Mesendoderm (in vitro differentiated cells): ENCODE measurements around the gene PMIS2.

ENCODE experiments used
- DNase-seq: peaks from one replicate; pipeline ENCODE4 v3.0.0; 2013
- H2AK5ac ChIP-seq: 2 replicates; pipeline ENCODE4 v1.6.1; 2013; ENCODE audit warnings: low read length, inconsistent platforms
- H2BK120ac ChIP-seq: 2 replicates; pipeline ENCODE4 v1.6.1; 2013; ENCODE audit warnings: low read depth, mild to moderate bottlenecking, low read length, moderate library complexity, mixed read lengths
- H2BK15ac ChIP-seq: replicated peaks from 2 replicates; pipeline ENCODE4 v1.6.1; 2013; ENCODE audit warnings: low read depth, mild to moderate bottlenecking, moderate library complexity
- H2BK5ac ChIP-seq: 2 replicates; pipeline ENCODE4 v1.6.1; 2013; ENCODE audit warnings: low read length, inconsistent platforms
- H3K18ac ChIP-seq: 2 replicates; pipeline ENCODE4 v1.6.1; 2013; ENCODE audit warnings: mild to moderate bottlenecking, low read length, mixed read lengths
- H3K23ac ChIP-seq: one replicate; pipeline ENCODE4 v1.6.1; 2013; ENCODE audit warnings: low read length
- H3K27ac ChIP-seq: 2 replicates; pipeline ENCODE4 v1.5.1; 2013; ENCODE audit warnings: low read depth, mild to moderate bottlenecking, inconsistent platforms, low read length, moderate library complexity
- H3K27me3 ChIP-seq: 2 replicates; pipeline ENCODE4 v1.6.1; 2013; ENCODE audit warnings: low read length, control low read depth, mild to moderate bottlenecking, inconsistent platforms; ENCODE audit not compliant: insufficient read depth, poor library complexity
- H3K36me3 ChIP-seq: 2 replicates; pipeline ENCODE4 v1.6.1; 2013; ENCODE audit warnings: low read length, inconsistent platforms; ENCODE audit not compliant: control insufficient read depth, insufficient read depth
- H3K4ac ChIP-seq: one replicate; pipeline ENCODE4 v1.6.1; 2013; ENCODE audit warnings: low read depth, mild to moderate bottlenecking, low read length, moderate library complexity
- H3K4me1 ChIP-seq: 2 replicates; pipeline ENCODE4 v1.6.1; 2013; ENCODE audit warnings: low read depth, low read length, inconsistent platforms; ENCODE audit not compliant: control insufficient read depth
- H3K4me2 ChIP-seq: 2 replicates; pipeline ENCODE4 v1.6.1; 2013; ENCODE audit warnings: low read length
- H3K4me3 ChIP-seq: 2 replicates; pipeline ENCODE4 v1.5.1; 2013; ENCODE audit warnings: mild to moderate bottlenecking, low read length
- H3K56ac ChIP-seq: one replicate; pipeline ENCODE4 v1.6.1; 2013; ENCODE audit warnings: low read length
- H3K79me1 ChIP-seq: 2 replicates; pipeline ENCODE4 v1.6.1; 2013; ENCODE audit warnings: low read length, inconsistent platforms
- H3K79me2 ChIP-seq: 2 replicates; pipeline ENCODE4 v1.6.1; 2013; ENCODE audit warnings: mild to moderate bottlenecking, low read length; ENCODE audit not compliant: control insufficient read depth, insufficient read depth
- H3K9ac ChIP-seq: 2 replicates; pipeline ENCODE4 v1.6.1; 2013; ENCODE audit warnings: low read length, inconsistent platforms
- H4K5ac ChIP-seq: one replicate; pipeline ENCODE4 v1.6.1; 2013; ENCODE audit warnings: low read length
- H4K8ac ChIP-seq: one replicate; pipeline ENCODE4 v1.6.1; 2013; ENCODE audit warnings: low read depth, mild to moderate bottlenecking, control low read depth, low read length, moderate library complexity
- WGBS: extraction: QIAGEN DNeasy Blood & Tissue Kit; methylation state at CpG from one replicate; pipeline ENCODE4 v1.1.7; 2013; ENCODE audit warnings: low lambda C conversion rate, missing lambda C conversion rate; ENCODE audit not compliant: insufficient coverage; ENCODE audit errors: extremely low coverage; 5-methylcytosine and 5-hydroxymethylcytosine counted together

The PMIS2 gene

GRCh38 chr19:35562336-35562735 lies 23.6 kb upstream of the PMIS2 start:
- no peaks in the 10 kb centered on the region for H3K27me3 ChIP-seq
- DNase-seq: no peak
- H3K4me2 ChIP-seq: no peak overlapping the region
- no peak overlapping the region for H2BK5ac ChIP-seq
- H3K4me1 ChIP-seq: no peaks in the 10 kb centered on the region
- no peak overlapping the region for H3K23ac ChIP-seq
- H3K4me3 ChIP-seq: no peak overlapping the region
- no peak overlapping the region for H2BK15ac ChIP-seq
- no peak overlapping the region for H3K9ac ChIP-seq
- H3K79me2 ChIP-seq: no peaks in the 10 kb centered on the region
- no peak overlapping the region for H2AK5ac ChIP-seq
- H3K56ac ChIP-seq: no peak overlapping the region
- no peak overlapping the region for H4K5ac ChIP-seq
- H3K4ac ChIP-seq: no peak overlapping the region
- H3K18ac ChIP-seq: no peak overlapping the region
- H3K79me1 ChIP-seq: no peaks in the 10 kb centered on the region
- no peak overlapping the region for H4K8ac ChIP-seq
- H3K36me3 ChIP-seq: no peaks in the 10 kb centered on the region
- WGBS: no CpG with 5 or more reads among the region's 17 CpGs
- no peak overlapping the region for H3K27ac ChIP-seq
- H2BK120ac ChIP-seq: no peak overlapping the region

- no peak overlapping the region for H4K5ac ChIP-seq
- no peak overlapping the region for H3K4ac ChIP-seq
- H2AK5ac ChIP-seq: no peak overlapping the region
- no CpG with 5 or more reads among the region's 2 CpGs for WGBS
- no peak overlapping the region for H3K18ac ChIP-seq
- H3K56ac ChIP-seq: no peak overlapping the region
- no peak overlapping the region for H3K27ac ChIP-seq
- no peaks in the 10 kb centered on the region for H3K36me3 ChIP-seq
- H3K4me2 ChIP-seq: no peak overlapping the region
- H3K79me1 ChIP-seq: no peaks in the 10 kb centered on the region
- no peaks in the 10 kb centered on the region for H3K27me3 ChIP-seq
- H2BK120ac ChIP-seq: no peak overlapping the region
- H3K79me2 ChIP-seq: no peaks in the 10 kb centered on the region
- no peak overlapping the region for H2BK5ac ChIP-seq
- no peak overlapping the region for H2BK15ac ChIP-seq
- H3K23ac ChIP-seq: no peak overlapping the region
- no peak overlapping the region for H4K8ac ChIP-seq
- H3K9ac ChIP-seq: no peak overlapping the region
- DNase-seq: no peak
- no peaks in the 10 kb centered on the region for H3K4me1 ChIP-seq
- no peak overlapping the region for H3K4me3 ChIP-seq
These were observed 23.2 kb upstream of the PMIS2 start for GRCh38 chr19:35562776-35563175.

- Histone ChIP-seq H2AK5ac (no peak within 1 kb of the TSS), H3K18ac (no peak within 1 kb of the TSS), H3K27me3 (no peaks in the 10 kb centered on the region), H3K36me3 (no peaks in the 10 kb centered on the region), H3K4me2 (no peak within 1 kb of the TSS), H3K4ac (no peak within 1 kb of the TSS), H3K4me3 (no peak within 1 kb of the TSS), H3K27ac (no peak within 1 kb of the TSS), H3K23ac (no peak within 1 kb of the TSS), H2BK120ac (no peak within 1 kb of the TSS), H4K5ac (no peak within 1 kb of the TSS), H4K8ac (no peak within 1 kb of the TSS), H2BK15ac (no peak within 1 kb of the TSS), H3K9ac (no peak within 1 kb of the TSS), H3K79me2 (no peaks in the 10 kb centered on the region), H3K4me1 (no peaks in the 10 kb centered on the region), H3K79me1 (no peaks in the 10 kb centered on the region), H3K56ac (no peak within 1 kb of the TSS), H2BK5ac (no peak within 1 kb of the TSS)
- no CpG with 5 or more reads among the region's 15 CpGs for WGBS
- no peak for DNase-seq
These were observed 22.7 kb upstream of the PMIS2 start, which contains the start of gene ATP4A for GRCh38 chr19:35563207-35563829. Gene ATP4A (minus strand): TSS chr19:35563658. CDS start chr19:35563629, 29 bp downstream.

- Histone ChIP-seq H2BK120ac (no peak overlapping the region), H3K4me2 (no peak overlapping the region), H3K4me3 (no peak overlapping the region), H2BK5ac (no peak overlapping the region), H4K8ac (no peak overlapping the region), H3K4me1 (no peaks in the 10 kb centered on the region), H3K36me3 (no peaks in the 10 kb centered on the region), H3K79me1 (no peaks in the 10 kb centered on the region), H3K79me2 (no peaks in the 10 kb centered on the region), H3K27me3 (no peaks in the 10 kb centered on the region), H3K4ac (no peak overlapping the region), H3K23ac (no peak overlapping the region), H2AK5ac (no peak overlapping the region), H3K9ac (no peak overlapping the region), H3K27ac (no peak overlapping the region), H2BK15ac (no peak overlapping the region), H3K56ac (no peak overlapping the region), H4K5ac (no peak overlapping the region), H3K18ac (no peak overlapping the region)
- DNase-seq: no peak
- WGBS: no CpG with 5 or more reads among the region's 12 CpGs
These were observed 20.7 kb upstream of the PMIS2 start for GRCh38 chr19:35565016-35565856.

GRCh38 chr19:35566738-35567137 lies 19.2 kb upstream of the PMIS2 start:
- H2BK15ac ChIP-seq: no peak overlapping the region
- no peak overlapping the region for H3K4ac ChIP-seq
- no peaks in the 10 kb centered on the region for H3K27me3 ChIP-seq
- H3K4me1 ChIP-seq: no peaks in the 10 kb centered on the region
- no peak overlapping the region for H3K4me2 ChIP-seq
- H3K27ac ChIP-seq: no peak overlapping the region
- WGBS: no CpG with 5 or more reads among the region's 7 CpGs
- no peak for DNase-seq
- no peak overlapping the region for H2BK5ac ChIP-seq
- H2AK5ac ChIP-seq: no peak overlapping the region
- no peaks in the 10 kb centered on the region for H3K36me3 ChIP-seq
- H2BK120ac ChIP-seq: no peak overlapping the region
- H3K9ac ChIP-seq: no peak overlapping the region
- H3K23ac ChIP-seq: no peak overlapping the region
- H3K79me2 ChIP-seq: no peaks in the 10 kb centered on the region
- no peaks in the 10 kb centered on the region for H3K79me1 ChIP-seq
- H4K5ac ChIP-seq: no peak overlapping the region
- H3K18ac ChIP-seq: no peak overlapping the region
- H3K56ac ChIP-seq: no peak overlapping the region
- no peak overlapping the region for H3K4me3 ChIP-seq
- no peak overlapping the region for H4K8ac ChIP-seq
